GM12878 (cell line): ENCODE results near the gene PRR35. TPM values are rescaled to one million over a fixed set of nuclear protein-coding genes. Genes with fewer than 3 reads are reported as not detected.
A peak's percentile ranks its signal among the peaks of the same experiment; 100 is the strongest.

Experiments
- CEBPZ ChIP-seq: fragments of 150-350 bp; IDR thresholded peaks from 2 replicates; pipeline ENCODE4 v1.6.1; 2016; ENCODE audit warnings: low read depth, low read length
- E2F4 ChIP-seq: IDR thresholded peaks from 2 replicates; pipeline ENCODE4 v1.6.1; 2012; ENCODE audit warnings: low read depth, low read length, improper control_type of control experiment
- ESRRA ChIP-seq: IDR thresholded peaks from 2 replicates; pipeline ENCODE4 v1.6.1; 2012; ENCODE audit warnings: mild to moderate bottlenecking, low read length, improper control_type of control experiment
- MYB ChIP-seq: fragments of 150-350 bp; IDR thresholded peaks from 2 replicates; pipeline ENCODE4 v1.6.1; 2014; ENCODE audit warnings: mild to moderate bottlenecking, low read depth, low read length, borderline replicate concordance
- NFIC ChIP-seq: IDR thresholded peaks from 2 replicates; pipeline ENCODE4 v1.6.1; 2012; ENCODE audit warnings: low read depth, mild to moderate bottlenecking, inconsistent platforms, low read length, moderate library complexity
- NFYB ChIP-seq: IDR thresholded peaks from 2 replicates; pipeline ENCODE4 v1.6.1; 2011; ENCODE audit warnings: low read depth, mild to moderate bottlenecking, low read length, improper control_type of control experiment, moderate library complexity; ENCODE audit not compliant: insufficient read depth
- POU2F2 ChIP-seq: IDR thresholded peaks from 3 replicates; pipeline ENCODE4 v1.6.1; 2011; ENCODE audit warnings: low read depth, mild to moderate bottlenecking, low read length, borderline replicate concordance
- SKIL ChIP-seq: fragments of 450-650 bp; IDR thresholded peaks from 2 replicates; pipeline ENCODE4 v1.6.1; 2017; ENCODE audit warnings: mild to moderate bottlenecking, low read depth, inconsistent platforms; ENCODE audit not compliant: poor library complexity, severe bottlenecking
- TBL1XR1 ChIP-seq: IDR thresholded peaks from 2 replicates; pipeline ENCODE4 v1.6.1; 2012; ENCODE audit warnings: low read depth, low read length, improper control_type of control experiment
- TCF12 ChIP-seq: IDR thresholded peaks from 2 replicates; pipeline ENCODE4 v1.6.1; 2011; ENCODE audit warnings: low read depth, mild to moderate bottlenecking, low read length
- ZBTB40 ChIP-seq: fragments of 450-650 bp; IDR thresholded peaks from 2 replicates; pipeline ENCODE4 v1.6.1; 2016; ENCODE audit warnings: mild to moderate bottlenecking, moderate library complexity, borderline replicate concordance
- polyA plus RNA-seq, 11 experiments: library from polyadenylated mRNA; depleted of rRNA in 4 of 11; unstranded in 6 of 11; stranded (reverse) in 5 of 11; fragments of >200 nt; fragmentation: Nextera tagmentation in 4 of 11; fragmentation: Illumina TruSeq in 1 of 11; extraction: Ambion mirVana in 4 of 11; extraction: Trizol in 1 of 11; gene quantifications; 1 replicate in 1 of 11; 2 replicates in 10 of 11; pipeline versions ENCODE4 v1.2.1 to v1.2.3, GENCODE V29; 2011 to 2016; ENCODE audit warnings: inconsistent platforms in 2 of 11, missing spikeins in 2 of 11, low read depth in 1 of 11
- total RNA-seq, 4 experiments: library from RNA; depleted of rRNA in 3 of 4; stranded (reverse); fragments of >200 nt in 3 of 4; fragmentation: Illumina TruSeq in 1 of 4; extraction: Trizol in 1 of 4; gene quantifications; 2 replicates each; pipeline versions ENCODE4 v1.2.1 to v1.2.3, GENCODE V29; 2013 to 2021

The PRR35 gene
- total and polyA plus RNA-seq, 10 of the 15 experiments (the other 5 are each of a cell fraction or from before 2014, with no cell fraction given) = not detected

GRCh38 chr16:589658-590187 lies 29.5 kb downstream of the PRR35 start, which contains the start of gene RAB40C (continued):
- TF ChIP-seq ZBTB40 (no peak), TCF12 (no peak), ESRRA (no peak), TBL1XR1 (no peak), MYB (no peak), CEBPZ (peak; percentile 57), POU2F2 (0 out of 3 replicates have a peak, but pooled peaks have one; percentile 35), E2F4 (no peak), SKIL (no peak), NFIC (no peak), NFYB (peak; percentile 92)
